Astrocyte (in vitro differentiated cells and primary cell): Measurements from ENCODE around the gene ASGR1.

Experiments used
- CTCF ChIP-seq: IDR thresholded peaks from 2 replicates; pipeline ENCODE4 v1.5.1; 2011; ENCODE audit warnings: low read depth, mild to moderate bottlenecking, inconsistent platforms, low read length, moderate library complexity; ENCODE audit not compliant: insufficient read depth
- EZH2 ChIP-seq: IDR thresholded peaks from 2 replicates; pipeline ENCODE4 v1.6.1; 2012; ENCODE audit warnings: mild to moderate bottlenecking, low read length, inconsistent platforms; ENCODE audit not compliant: insufficient read depth

DNA sequence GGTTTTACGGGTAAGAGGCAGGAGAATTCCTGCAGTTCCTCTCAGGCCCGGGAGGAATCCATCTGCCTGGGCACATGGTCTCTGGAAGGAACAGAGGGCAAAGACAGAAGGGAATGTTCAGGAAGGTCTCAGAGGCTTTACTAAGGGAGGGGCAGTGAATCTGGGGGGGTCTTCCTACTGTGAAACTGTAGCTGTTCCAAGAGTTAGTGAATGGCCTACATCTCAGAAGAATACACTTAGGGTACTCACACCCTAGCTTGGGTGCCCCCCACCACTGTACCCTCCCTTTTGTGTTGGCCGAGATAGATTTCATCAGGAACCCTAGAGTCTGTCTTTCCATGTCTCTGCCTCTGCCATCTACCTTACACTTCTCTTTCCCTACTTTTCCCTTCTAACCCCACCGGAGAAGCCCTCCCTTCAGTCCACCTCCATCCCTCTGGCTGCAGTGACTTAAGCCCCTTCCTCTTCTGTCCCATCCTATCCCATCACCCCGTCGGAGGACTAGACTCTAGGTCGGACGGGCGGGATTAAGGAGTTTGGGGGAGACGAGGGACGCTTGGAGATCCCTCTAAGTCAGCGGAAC is 40.1 kb upstream of the ASGR1 start:
- TF ChIP-seq CTCF (no peak), EZH2 (no peak)
